ENCODE results near the gene MYH14.

The MYH14 gene

GRCh38 chr19:50292216-50292827, 88.9 kb downstream of the MYH14 start:
- no peak for DNase-seq (ENCODE audit: low read depth)

DNA sequence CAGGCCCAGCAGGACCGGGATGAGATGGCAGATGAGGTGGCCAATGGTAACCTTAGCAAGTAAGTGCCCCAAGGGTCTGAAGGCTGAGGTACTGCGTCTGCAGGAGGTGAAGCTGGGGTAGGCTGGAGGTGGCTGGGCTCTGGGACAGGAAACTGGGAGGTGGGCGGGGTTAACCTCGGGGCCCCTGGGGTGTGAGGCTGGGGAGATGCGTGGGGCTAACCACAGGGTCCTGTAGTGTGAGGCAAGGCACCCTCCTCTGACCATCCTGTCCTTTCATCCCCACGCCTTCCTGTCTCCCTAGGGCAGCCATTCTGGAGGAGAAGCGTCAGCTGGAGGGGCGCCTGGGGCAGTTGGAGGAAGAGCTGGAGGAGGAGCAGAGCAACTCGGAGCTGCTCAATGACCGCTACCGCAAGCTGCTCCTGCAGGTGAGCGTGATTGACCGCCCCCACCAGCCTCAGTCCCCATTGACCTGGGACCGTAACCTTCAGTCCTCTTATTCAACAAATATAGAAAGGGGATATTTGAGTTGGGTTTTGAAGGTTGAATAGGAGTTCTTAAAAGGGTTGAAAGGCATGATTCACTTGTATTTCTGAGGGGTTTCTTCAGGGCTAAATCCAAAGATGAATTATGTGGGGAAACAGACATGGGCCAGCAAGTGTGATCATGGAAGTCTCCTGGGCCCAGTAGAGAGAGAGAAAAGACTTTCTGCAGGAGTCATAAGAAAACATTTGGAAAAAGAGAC, 90.0 kb downstream of the MYH14 start:
- DNase-seq (ENCODE audit: low read depth): no peak

DNA sequence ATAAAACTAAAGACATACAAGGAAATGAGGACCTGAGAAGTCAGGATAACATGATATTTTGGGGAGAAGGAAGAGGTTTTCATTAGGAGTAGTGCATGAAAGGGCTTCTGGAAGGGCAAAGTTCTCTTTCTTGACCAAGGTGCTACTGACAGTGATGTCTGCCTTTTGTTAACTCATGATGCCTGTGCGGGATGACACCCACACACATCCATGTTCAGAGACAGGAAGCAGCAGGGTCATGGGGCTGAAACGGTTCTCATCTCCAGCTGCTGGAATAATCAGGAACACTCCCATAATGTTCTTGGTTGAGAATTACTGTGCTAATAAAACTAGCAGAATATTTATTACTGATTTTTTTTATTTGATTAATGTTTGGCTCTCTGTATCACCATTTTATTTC, 96.6 kb downstream of the MYH14 start:
- DNase-seq (ENCODE audit: low read depth): no peak

GRCh38 chr19:50300814-50301606, 97.6 kb downstream of the MYH14 start:
- no peak for DNase-seq (ENCODE audit: low read depth)

DNA sequence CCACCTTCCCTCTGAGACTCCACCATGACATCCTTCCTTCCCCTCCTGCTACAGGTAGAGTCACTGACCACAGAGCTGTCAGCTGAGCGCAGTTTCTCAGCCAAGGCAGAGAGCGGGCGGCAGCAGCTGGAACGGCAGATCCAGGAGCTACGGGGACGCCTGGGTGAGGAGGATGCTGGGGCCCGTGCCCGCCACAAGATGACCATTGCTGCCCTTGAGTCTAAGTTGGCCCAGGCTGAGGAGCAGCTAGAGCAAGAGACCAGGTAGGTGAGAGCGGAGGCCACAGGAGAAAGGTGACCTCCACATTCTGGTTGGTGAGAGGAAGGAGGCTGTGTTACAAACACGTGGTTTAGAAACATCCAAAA, 98.2 kb downstream of the MYH14 start:
- no peak for DNase-seq (ENCODE audit: low read depth)

- no peak for DNase-seq (ENCODE audit: low read depth)
These were observed 100.1 kb downstream of the MYH14 start for GRCh38 chr19:50303558-50303957.

DNA sequence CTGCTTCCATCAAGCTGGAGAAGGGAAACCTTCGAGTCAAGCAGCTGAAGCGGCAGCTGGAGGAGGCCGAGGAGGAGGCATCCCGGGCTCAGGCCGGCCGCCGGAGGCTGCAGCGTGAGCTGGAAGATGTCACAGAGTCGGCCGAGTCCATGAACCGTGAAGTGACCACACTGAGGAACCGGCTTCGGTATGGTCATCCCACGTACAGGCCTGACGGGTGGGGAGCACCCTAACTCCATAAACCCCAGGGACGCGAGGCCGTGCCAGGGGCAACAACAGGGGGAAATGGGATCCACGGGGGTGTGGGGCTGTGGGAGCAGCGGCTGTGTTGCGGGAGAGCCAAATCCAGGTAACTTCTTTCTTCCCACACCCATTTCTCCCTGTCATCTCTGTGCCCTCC, 105.6 kb downstream of the MYH14 start:
- DNase-seq (ENCODE audit: low read depth): no peak

- no peak for DNase-seq (ENCODE audit: low read depth)
These were observed 106.1 kb downstream of the MYH14 start for GRCh38 chr19:50309396-50310125.

DNA sequence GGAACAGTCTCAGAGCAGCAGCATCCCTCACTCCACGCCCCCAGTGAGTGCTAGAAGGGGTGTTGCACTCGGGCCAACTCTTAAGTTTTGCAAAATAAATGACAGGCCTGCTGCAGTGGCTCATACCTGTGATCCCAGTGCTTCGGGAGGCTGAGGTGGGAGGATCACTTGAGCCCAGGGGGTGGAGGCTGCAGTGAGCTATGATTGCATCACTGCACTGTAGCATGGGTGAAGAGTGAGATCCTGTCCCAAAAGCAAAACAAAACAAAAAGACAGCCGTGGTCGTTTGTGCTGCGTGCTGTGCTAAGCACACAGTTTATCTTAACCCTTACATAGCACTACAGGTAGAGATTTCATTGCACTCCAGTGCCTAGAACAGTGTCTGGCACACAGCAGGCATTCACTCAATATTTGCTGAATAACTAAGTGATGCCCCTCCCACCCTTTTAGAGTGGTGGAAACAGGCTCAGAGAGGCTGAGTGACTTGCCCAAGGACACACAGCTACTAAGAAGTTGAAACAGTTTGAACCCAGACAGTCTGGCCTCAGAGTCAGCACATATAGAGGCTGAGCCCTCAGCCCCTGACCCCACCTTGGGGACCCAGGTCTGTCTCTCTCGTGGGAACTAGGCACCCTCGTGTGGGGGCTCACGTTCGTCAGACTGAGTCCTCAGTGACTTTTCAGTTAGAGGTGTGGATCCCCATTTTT, 107.5 kb downstream of the MYH14 start:
- DNase-seq (ENCODE audit: low read depth): no peak

GRCh38 chr19:50311723-50312635, 108.6 kb downstream of the MYH14 start:
- DNase-seq (ENCODE audit: low read depth): no peak

DNA sequence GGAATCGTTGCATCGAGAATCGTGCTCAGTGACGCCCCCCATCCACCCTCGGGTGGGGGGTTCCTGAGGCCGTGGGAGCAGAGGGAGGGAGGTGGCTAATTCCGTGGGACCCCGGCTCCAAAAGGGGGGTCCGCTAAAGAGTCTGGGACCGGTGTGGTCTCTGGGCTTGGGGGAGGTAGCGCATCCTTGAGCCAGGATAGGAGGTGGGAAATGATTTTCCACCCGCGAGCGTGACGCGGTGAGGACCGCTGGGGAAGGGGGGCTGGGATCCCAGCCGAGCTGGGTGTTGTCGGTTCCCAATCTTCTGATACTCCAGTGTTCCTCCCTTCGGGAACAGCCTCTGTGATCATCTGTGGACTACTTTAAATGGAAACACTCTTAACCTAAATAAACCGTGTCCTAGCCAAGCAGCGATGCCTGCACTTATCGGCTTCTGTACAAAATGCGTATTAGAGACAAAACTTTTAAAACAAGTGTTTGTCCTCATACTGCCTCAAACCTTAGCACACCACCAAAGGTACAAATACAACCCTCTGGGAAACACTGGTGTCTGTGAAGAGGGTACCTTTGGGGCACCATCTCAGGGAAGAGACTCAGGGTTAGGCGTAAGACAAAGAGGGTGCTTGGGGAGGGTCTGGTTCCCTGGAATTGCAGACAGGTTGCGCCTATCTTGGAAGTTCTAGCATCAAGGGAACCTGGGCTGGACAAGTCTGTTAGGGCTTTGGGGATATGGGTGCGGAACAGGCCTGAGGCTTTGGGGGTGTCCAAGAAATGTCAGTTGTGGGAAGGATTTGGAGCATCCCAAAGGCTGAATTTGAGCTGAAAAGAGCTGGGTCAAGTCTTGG, 109.8 kb downstream of the MYH14 start:
- no peak for DNase-seq (ENCODE audit: low read depth)

GRCh38 chr19:50313812-50314536, 110.6 kb downstream of the MYH14 start:
- DNase-seq (ENCODE audit: low read depth): no peak

- no peak for DNase-seq (ENCODE audit: low read depth)
These were observed 111.6 kb downstream of the MYH14 start for GRCh38 chr19:50314724-50315708.

DNA sequence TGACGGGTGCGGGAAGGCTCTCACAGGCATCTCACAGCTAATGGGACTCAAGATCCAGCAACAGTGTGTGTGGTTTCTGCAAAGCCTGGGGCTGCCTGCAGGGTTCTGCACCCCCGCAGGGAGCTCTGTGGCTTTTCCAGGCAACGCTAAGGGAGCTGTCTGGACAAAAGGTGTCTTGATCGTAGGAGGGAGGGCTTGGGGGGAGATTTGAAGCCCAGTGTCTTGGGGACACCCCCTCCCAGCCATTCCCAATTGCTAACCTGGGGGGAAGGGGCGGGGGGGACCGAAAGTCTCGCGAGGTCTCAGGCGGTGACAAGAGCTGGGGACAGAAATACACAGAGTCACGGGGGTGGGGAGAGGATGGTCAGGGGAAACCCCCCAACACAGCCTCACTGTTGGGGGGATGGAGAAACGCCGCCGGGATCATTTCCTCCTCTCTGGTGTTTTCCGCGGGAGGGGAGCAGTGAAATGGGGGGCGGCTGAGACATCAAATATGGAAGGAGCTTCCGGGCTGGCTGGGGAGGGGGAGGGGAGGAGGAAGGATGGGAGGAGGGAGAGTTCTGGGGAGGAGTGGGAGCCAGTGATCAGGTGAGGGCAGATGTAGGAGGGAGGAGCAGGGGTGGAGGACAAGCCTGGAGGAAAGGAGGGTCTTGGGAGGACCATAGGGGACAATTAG, 112.5 kb downstream of the MYH14 start:
- DNase-seq (ENCODE audit: low read depth): no peak

- no peak for DNase-seq (ENCODE audit: low read depth)
These were observed 113.7 kb downstream of the MYH14 start for GRCh38 chr19:50317115-50317514.

GRCh38 chr19:50318438-50318837, 115.0 kb downstream of the MYH14 start:
- DNase-seq (ENCODE audit: low read depth): no peak

DNA sequence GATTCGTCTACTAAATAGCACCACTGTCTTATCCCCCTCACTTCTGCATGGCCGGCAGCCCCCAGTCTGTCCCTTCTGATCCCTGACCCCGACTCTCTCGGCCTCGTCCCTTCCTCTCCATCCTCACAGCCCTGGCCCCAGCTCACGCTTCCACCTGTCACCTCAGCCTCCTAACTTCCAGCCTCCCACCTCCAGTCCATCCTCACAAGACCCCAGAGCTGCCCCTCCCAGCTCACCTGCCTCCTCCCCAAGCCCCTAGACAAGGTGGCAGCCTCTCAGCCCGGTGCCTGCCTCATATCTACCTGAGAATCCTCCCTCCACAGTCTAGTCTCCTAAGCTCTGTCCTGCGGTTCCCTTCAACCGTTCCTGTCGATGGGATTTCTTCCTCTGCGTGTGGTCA, 115.7 kb downstream of the MYH14 start:
- no peak for DNase-seq (ENCODE audit: low read depth)
